ENCODE measurements around the gene ZBTB20. TPM values are rescaled to one million over a fixed set of nuclear protein-coding genes. Genes with fewer than 3 reads are reported as not detected.

Gene ZBTB20
- total and polyA plus RNA-seq, 10 of the 15 experiments (the other 5 are each of a cell fraction or from before 2014, with no cell fraction given): 0.20 to 5.5 (median 2.2) TPM

DNA sequence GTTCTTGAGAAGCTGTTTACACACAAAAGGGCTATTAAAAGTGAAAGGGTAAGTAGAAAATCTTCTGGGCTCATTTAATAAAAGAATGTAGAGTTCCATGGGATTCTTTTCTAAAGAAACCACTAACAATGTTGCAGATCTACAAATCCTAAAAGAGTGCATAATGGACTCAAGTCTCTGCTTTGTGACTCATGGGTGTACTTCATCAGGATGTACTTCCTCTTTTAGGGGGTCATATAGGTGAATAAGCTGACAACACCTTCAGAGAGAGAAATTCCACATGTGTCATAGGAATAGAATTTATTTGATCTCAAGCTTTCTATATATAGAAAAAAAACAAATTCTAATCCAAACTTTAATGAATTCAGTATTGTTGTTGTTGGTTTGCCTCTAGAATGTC, 497.8 kb downstream of the ZBTB20 start:
- SMC1A ChIA-PET (ENCODE audit: uncharacterized antibody, unreplicated experiment): interaction anchor here (1.2 to 1.3 kb wide), 2 partner anchors 9 to 167 kb away, joined by 3 to 5 read pairs; no protein-coding TSS in a partner anchor
- DNase-seq (ENCODE audit: low read depth, low spot score) (no peak), FAIRE-seq (peak; percentile 52), ATAC-seq (peak; percentile 60)
- Histone ChIP-seq H3K9me3 (replicated peaks; ENCODE audit: control insufficient read depth, insufficient read depth, low read length) (no peaks in the 10 kb centered on the region), H3K4me2 (ENCODE audit: control insufficient read depth, insufficient read depth) (no peak overlapping the region), H4K20me1 (ENCODE audit: control insufficient read depth, insufficient read depth) (no peaks in the 10 kb centered on the region), H2AFZ (ENCODE audit: control insufficient read depth, low read depth, low read length) (no peak overlapping the region), H3K4me3 (no peak overlapping the region), H3K27me3 (replicated peaks in 1 of 2; ENCODE audit: control insufficient read depth in 2 of 2, insufficient read depth in 2 of 2, low read length in 1 of 2) (no peaks in the 10 kb centered on the region), H3K79me2 (ENCODE audit: control insufficient read depth, insufficient read depth, low read length) (no peaks in the 10 kb centered on the region), H3K27ac (ENCODE audit: control insufficient read depth, insufficient read depth) (no peak overlapping the region), H3K36me3 (ENCODE audit: control insufficient read depth in 2 of 2, insufficient read depth in 2 of 2, low read length in 1 of 2) (no peaks in the 10 kb centered on the region), H3K9ac (ENCODE audit: control insufficient read depth, insufficient read depth, low read length) (no peak overlapping the region), H3K4me1 (ENCODE audit: control insufficient read depth, insufficient read depth, low read length) (no peaks in the 10 kb centered on the region)
- POLR2A ChIA-PET: no interaction called here
- TF ChIP-seq ETV6 (conservative IDR thresholded peaks at IDR 0.05 in 1 of 2, IDR thresholded peaks at IDR 0.05 in 1 of 2; ENCODE audit: borderline replicate concordance in 1 of 2, low read depth in 1 of 2) (no peak), SPI1 (IDR thresholded peaks at IDR 0.05; ENCODE audit: borderline replicate concordance, insufficient read depth, low read depth, low read length) (0 out of 2 replicates have a peak, but pooled peaks have one; percentile 2)
- CTCF ChIA-PET: no interaction called here
- BruUV-seq (replicated peaks): no TSS peak
- in situ Hi-C loops (cut with MboI): no loop called here
- intact Hi-C loops (cut with micrococcal nuclease; ENCODE audit: unreplicated experiment): no loop called here
- RAD21 ChIA-PET (ENCODE audit: unreplicated experiment): no interaction called here

DNA sequence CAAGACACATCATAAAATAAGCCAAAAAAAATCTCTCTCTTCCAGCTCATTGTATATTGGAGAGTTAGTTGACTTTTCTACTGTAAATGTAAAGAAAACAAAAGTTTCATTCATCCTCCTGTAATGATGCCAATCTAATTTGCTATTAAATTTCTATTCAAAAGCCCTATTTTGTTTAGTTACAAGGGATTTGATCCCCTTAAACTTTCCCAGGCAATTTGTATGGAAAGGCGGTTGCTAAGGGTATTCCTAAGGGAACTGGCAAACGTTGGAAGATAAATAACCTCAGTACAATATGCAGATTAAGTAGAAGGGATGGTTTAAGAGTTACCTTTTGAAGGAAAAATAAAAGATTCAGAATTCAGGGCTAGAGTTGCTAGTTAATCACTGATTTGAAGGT, 500.6 kb downstream of the ZBTB20 start:
- Histone ChIP-seq H3K4me1 (ENCODE audit: control insufficient read depth, insufficient read depth, low read length) (no peaks in the 10 kb centered on the region), H3K9ac (ENCODE audit: control insufficient read depth, insufficient read depth, low read length) (no peak overlapping the region), H2AFZ (ENCODE audit: control insufficient read depth, low read depth, low read length) (no peak overlapping the region), H3K36me3 (ENCODE audit: control insufficient read depth in 2 of 2, insufficient read depth in 2 of 2, low read length in 1 of 2) (no peaks in the 10 kb centered on the region), H3K9me3 (replicated peaks; ENCODE audit: control insufficient read depth, insufficient read depth, low read length) (no peaks in the 10 kb centered on the region), H3K4me3 (no peak overlapping the region), H3K27ac (ENCODE audit: control insufficient read depth, insufficient read depth) (no peak overlapping the region), H3K79me2 (ENCODE audit: control insufficient read depth, insufficient read depth, low read length) (no peaks in the 10 kb centered on the region), H3K4me2 (ENCODE audit: control insufficient read depth, insufficient read depth) (no peak overlapping the region), H3K27me3 (replicated peaks in 1 of 2; ENCODE audit: control insufficient read depth in 2 of 2, insufficient read depth in 2 of 2, low read length in 1 of 2) (no peaks in the 10 kb centered on the region), H4K20me1 (ENCODE audit: control insufficient read depth, insufficient read depth) (no peaks in the 10 kb centered on the region)
- RAD21 ChIA-PET (ENCODE audit: unreplicated experiment): no interaction called here
- DNase-seq (ENCODE audit: low read depth, low spot score): no peak
- in situ Hi-C loops (cut with MboI): no loop called here
- TF ChIP-seq BCL11A (IDR thresholded peaks at IDR 0.05; ENCODE audit: low read depth, low read length) (no peak), POLR2A (IDR thresholded peaks at IDR 0.05; ENCODE audit: low read depth, low read length) (no peak), RAD51 (IDR thresholded peaks at IDR 0.05) (no peak), RCOR1 (conservative IDR thresholded peaks at IDR 0.05; ENCODE audit: low read depth, low read length) (no peak), SMARCA5 (IDR thresholded peaks at IDR 0.05) (no peak), ZNF24 (IDR thresholded peaks at IDR 0.05) (no peak), CHD1 (IDR thresholded peaks at IDR 0.05; ENCODE audit: low read depth, low read length) (no peak), SIX5 (IDR thresholded peaks at IDR 0.05; ENCODE audit: low read depth, low read length, severe bottlenecking) (no peak), HDAC2 (IDR thresholded peaks at IDR 0.05) (no peak), RAD21 (IDR thresholded peaks at IDR 0.05; ENCODE audit: insufficient read depth, low read depth, low read length) (no peak), SUZ12 (IDR thresholded peaks at IDR 0.05; ENCODE audit: unreplicated experiment) (no peak), KDM1A (IDR thresholded peaks at IDR 0.05; ENCODE audit: borderline replicate concordance) (no peak)
- TF ChIP-seq, protein P1, sequence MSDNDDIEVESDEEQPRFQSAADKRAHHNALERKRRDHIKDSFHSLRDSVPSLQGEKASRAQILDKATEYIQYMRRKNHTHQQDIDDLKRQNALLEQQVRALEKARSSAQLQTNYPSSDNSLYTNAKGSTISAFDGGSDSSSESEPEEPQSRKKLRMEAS (IDR thresholded peaks at IDR 0.05; ENCODE audit: low read depth, low read length): no peak
- ATAC-seq: no peak
- no peak for FAIRE-seq
- 57% methylated on average over 2 of the region's 2 CpGs for WGBS (ENCODE audit: insufficient coverage, insufficient replicate concordance, low lambda C conversion rate, missing lambda C conversion rate)
- CTCF ChIA-PET: no interaction called here
- no TSS peak for BruUV-seq (replicated peaks)
- POLR2A ChIA-PET: no interaction called here
- SMC1A ChIA-PET (ENCODE audit: uncharacterized antibody, unreplicated experiment): interaction anchor here (1.5 kb wide), 1 partner anchor 16 kb away, joined by 3 read pairs; no protein-coding TSS in a partner anchor
- intact Hi-C loops (cut with micrococcal nuclease; ENCODE audit: unreplicated experiment): no loop called here
